Islet precursor cell (in vitro differentiated cells): ENCODE results near the gene GOPC.

Experiments used
- DNase-seq: peaks from one replicate; pipeline ENCODE4 v3.0.0-alpha.2; 2018

GOPC gene

GRCh38 chr6:117595099-117595923 lies 7.0 kb downstream of the GOPC start:
- no peak for DNase-seq

GRCh38 chr6:117592983-117593759 lies 9.1 kb downstream of the GOPC start:
- DNase-seq = no peak

GRCh38 chr6:117591405-117591804 lies 10.9 kb downstream of the GOPC start:
- no peak for DNase-seq

- DNase-seq = no peak
Observed at GRCh38 chr6:117590447-117590846, 11.9 kb downstream of the GOPC start.

GRCh38 chr6:117585647-117586046 lies 16.7 kb downstream of the GOPC start:
- DNase-seq = no peak

- no peak for DNase-seq
Observed at GRCh38 chr6:117574198-117574597, 28.1 kb downstream of the GOPC start.

GRCh38 chr6:117573006-117573680 lies 29.2 kb downstream of the GOPC start:
- no peak for DNase-seq

GRCh38 chr6:117568831-117569410 lies 33.4 kb downstream of the GOPC start:
- DNase-seq = no peak

- DNase-seq = no peak
Observed at GRCh38 chr6:117568247-117568646, 34.1 kb downstream of the GOPC start.

GRCh38 chr6:117564681-117565080 lies 37.6 kb downstream of the GOPC start:
- no peak for DNase-seq

GRCh38 chr6:117561128-117561527 lies 41.2 kb downstream of the GOPC start:
- DNase-seq = no peak

GRCh38 chr6:117559299-117559698 lies 43.0 kb downstream of the GOPC start:
- no peak for DNase-seq

- no peak for DNase-seq
Observed at GRCh38 chr6:117558818-117559217, 43.5 kb downstream of the GOPC start.

GRCh38 chr6:117557951-117558350 lies 44.4 kb downstream of the GOPC start:
- DNase-seq = no peak

GRCh38 chr6:117555882-117556498 lies 46.3 kb downstream of the GOPC start:
- no peak for DNase-seq

GRCh38 chr6:117555262-117555849 lies 47.0 kb downstream of the GOPC start:
- DNase-seq = no peak

GRCh38 chr6:117553142-117553541 lies 49.2 kb downstream of the GOPC start:
- no peak for DNase-seq

- DNase-seq = no peak
Observed at GRCh38 chr6:117552618-117553017, 49.7 kb downstream of the GOPC start.

- DNase-seq = no peak
Observed at GRCh38 chr6:117550618-117551242, 51.6 kb downstream of the GOPC start.

GRCh38 chr6:117550078-117550600 lies 52.2 kb downstream of the GOPC start:
- DNase-seq = no peak

GRCh38 chr6:117549611-117550010 lies 52.7 kb downstream of the GOPC start:
- no peak for DNase-seq
